Lower lobe of right lung (tissue), 2 donors: ENCODE measurements around the gene PCDHA1. TPM values are rescaled to one million over a fixed set of nuclear protein-coding genes. Genes with fewer than 3 reads are reported as not detected.

Source experiments
- ATAC-seq, 2 donors: fragments of 200-7000 bp; cut with Tn5 transposase; one replicate each; pipeline ENCODE4 v1.9.1; 2020 to 2022; ENCODE audit warnings: mild to moderate bottlenecking in 2 of 2, moderate library complexity in 2 of 2
- DNase-seq: peaks from one replicate; pipeline ENCODE4 v3.0.0-alpha.2; 2020
- H3K27ac ChIP-seq: fragments of 200-600 bp; one replicate; pipeline ENCODE4 v1.8.0; 2022
- H3K27me3 ChIP-seq: fragments of 200-600 bp; one replicate; pipeline ENCODE4 v1.8.0; 2022; ENCODE audit warnings: low read depth
- H3K36me3 ChIP-seq: fragments of 200-600 bp; one replicate; pipeline ENCODE4 v1.8.0; 2022; ENCODE audit warnings: mild to moderate bottlenecking
- H3K4me1 ChIP-seq: fragments of 200-600 bp; one replicate; pipeline ENCODE4 v1.8.0; 2022
- H3K4me3 ChIP-seq: fragments of 200-600 bp; one replicate; pipeline ENCODE4 v1.8.0; 2022; ENCODE audit warnings: mild to moderate bottlenecking
- H3K9me3 ChIP-seq: fragments of 200-600 bp; one replicate; pipeline ENCODE4 v1.8.0; 2022
- CTCF ChIP-seq: fragments of 200-600 bp; IDR thresholded peaks from one replicate; pipeline ENCODE4 v1.8.0; 2022; ENCODE audit warnings: antibody characterized with exemption, mild to moderate bottlenecking
- intact Hi-C: fragments of 100-400 bp; cut with DNase I; formaldehyde crosslinking; loops from one replicate; pipeline ENCODE4 v1.11.0; 2022
- total RNA-seq: library from RNA; stranded (reverse); fragmentation: NEBNext Ultra II Directional; extraction: Animal tissue kit (Norgen Biotek cat#: 25700); gene quantifications from one replicate; pipeline ENCODE4 v1.2.1, GENCODE V29; 2021
- donor health status: DM: no; HTN: yes; CAD: no; lungs with severe emphysema.

PCDHA1 gene
- total RNA-seq, 1 donor from 2014 or later: not detected

- ATAC-seq (no peak), DNase-seq (no peak)
- no peaks in the 10 kb centered on the region for H3K9me3 ChIP-seq
- H3K4me1 ChIP-seq: peaks cover 22% of the 10 kb centered on the region
- no peaks in the 10 kb centered on the region for H3K36me3 ChIP-seq
- H3K4me3 ChIP-seq: no peak overlapping the region
- no peak for TF ChIP-seq CTCF
- no peak overlapping the region for H3K27ac ChIP-seq
- intact Hi-C loops: no loop called here
- no peaks in the 10 kb centered on the region for H3K27me3 ChIP-seq
Observed at GRCh38 chr5:141003031-141003430, 217.1 kb downstream of the PCDHA1 start.

- ATAC-seq: peak; percentile 98
Observed at GRCh38 chr5:141003791-141004611, 218.1 kb downstream of the PCDHA1 start.

GRCh38 chr5:141007791-141008190 lies 221.9 kb downstream of the PCDHA1 start:
- Histone ChIP-seq H3K36me3 (no peaks in the 10 kb centered on the region), H3K9me3 (no peaks in the 10 kb centered on the region), H3K27me3 (no peaks in the 10 kb centered on the region), H3K27ac (no peak overlapping the region), H3K4me3 (no peak overlapping the region), H3K4me1 (peaks cover 10% of the 10 kb centered on the region)
- no peak for ATAC-seq
- intact Hi-C loops: no loop called here
- DNase-seq: no peak
- no peak for TF ChIP-seq CTCF

More at GRCh38 chr5:141003791-141004611, 218.1 kb downstream of the PCDHA1 start:
- Histone ChIP-seq H3K4me1 (peaks cover 22% of the 10 kb centered on the region), H3K27me3 (no peaks in the 10 kb centered on the region), H3K36me3 (no peaks in the 10 kb centered on the region), H3K9me3 (no peaks in the 10 kb centered on the region), H3K4me3 (no peak overlapping the region), H3K27ac (peak overlapping the region; percentile 78)
- TF ChIP-seq CTCF: no peak
- intact Hi-C loops: no loop called here
- DNase-seq: peak; percentile 74

GRCh38 chr5:141010047-141010793 lies 224.3 kb downstream of the PCDHA1 start:
- no peak overlapping the region for H3K27ac ChIP-seq
- H3K4me1 ChIP-seq: no peaks in the 10 kb centered on the region
- H3K9me3 ChIP-seq: no peaks in the 10 kb centered on the region
- H3K4me3 ChIP-seq: no peak overlapping the region
- H3K36me3 ChIP-seq: no peaks in the 10 kb centered on the region
- intact Hi-C loops: no loop called here
- DNase-seq: no peak
- no peaks in the 10 kb centered on the region for H3K27me3 ChIP-seq
- TF ChIP-seq CTCF: no peak
- no peak for ATAC-seq

GRCh38 chr5:141017943-141018342 lies 232.0 kb downstream of the PCDHA1 start:
- intact Hi-C loops: no loop called here
- no peaks in the 10 kb centered on the region for H3K36me3 ChIP-seq
- H3K9me3 ChIP-seq: no peaks in the 10 kb centered on the region
- DNase-seq (no peak), ATAC-seq (no peak)
- TF ChIP-seq CTCF: no peak
- no peak overlapping the region for H3K27ac ChIP-seq
- H3K4me3 ChIP-seq: no peak overlapping the region
- H3K4me1 ChIP-seq: no peaks in the 10 kb centered on the region
- no peaks in the 10 kb centered on the region for H3K27me3 ChIP-seq
